Mesothelial cell of epicardium (in vitro differentiated cells): Measurements from ENCODE around the gene PHACTR2. TPM values are rescaled to one million over a fixed set of nuclear protein-coding genes. Genes with fewer than 3 reads are reported as not detected.

Experiments used
- DNase-seq, 2 experiments: peaks; one replicate each; pipeline ENCODE4 v3.0.0; 2021; ENCODE audit warnings: low spot score in 2 of 2; ENCODE audit not compliant: unreplicated experiment in 2 of 2
- H3K27ac Mint-ChIP-seq: 2 replicates; pipeline ENCODE4 v1.8.0; 2021; ENCODE audit warnings: mixed read lengths
- H3K27me3 Mint-ChIP-seq: 2 replicates; pipeline ENCODE4 v1.8.0; 2021; ENCODE audit warnings: low read depth, mixed read lengths
- H3K36me3 Mint-ChIP-seq: 2 replicates; pipeline ENCODE4 v1.8.0; 2021; ENCODE audit warnings: mixed read lengths
- H3K4me1 Mint-ChIP-seq: 2 replicates; pipeline ENCODE4 v1.8.0; 2021; ENCODE audit warnings: mixed read lengths
- H3K4me3 Mint-ChIP-seq: 2 replicates; pipeline ENCODE4 v1.8.0; 2021; ENCODE audit warnings: mild to moderate bottlenecking, moderate library complexity, mixed read lengths
- H3K9me3 Mint-ChIP-seq: 2 replicates; pipeline ENCODE4 v1.8.0; 2021; ENCODE audit warnings: mixed read lengths
- total RNA-seq: library from RNA; stranded (reverse); gene quantifications from 3 replicates; pipeline ENCODE4 v1.2.1, GENCODE V29; 2021
- TF ChIP-seq, protein P1 (sequence below): fragments of 200-600 bp; sonication (generic); IDR thresholded peaks from one replicate; pipeline ENCODE4 v1.5.0; 2021; ENCODE audit warnings: antibody characterized with exemption; ENCODE audit not compliant: unreplicated experiment

Gene PHACTR2
- total RNA-seq, 1 donor from 2014 or later, result 124 TPM

DNA sequence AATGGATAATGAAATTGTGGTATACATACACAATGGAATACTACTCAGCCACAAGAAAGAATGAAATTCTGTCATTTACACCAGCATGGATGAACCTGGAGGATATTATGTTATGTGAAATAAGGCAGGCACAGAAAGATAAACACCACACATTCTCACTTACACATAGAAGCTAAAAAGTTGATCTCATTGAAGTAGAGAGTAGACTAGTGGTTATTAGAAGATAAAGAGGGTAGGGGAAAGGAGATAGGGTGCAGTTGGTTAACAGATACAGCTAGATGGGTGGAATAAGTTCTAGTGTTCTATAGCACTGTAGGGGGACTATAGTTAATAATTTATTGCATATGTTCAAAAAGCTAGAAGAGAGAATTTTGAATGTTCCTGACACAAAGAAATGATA lies 139.9 kb downstream of the PHACTR2 start:
- Mint-ChIP-seq H3K27ac (no peak overlapping the region), H3K4me3 (no peak overlapping the region), H3K27me3 (no peaks in the 10 kb centered on the region), H3K4me1 (peaks cover 2% of the 10 kb centered on the region), H3K9me3 (no peaks in the 10 kb centered on the region), H3K36me3 (peaks cover 36% of the 10 kb centered on the region)
- no peak for DNase-seq
- TF ChIP-seq, protein P1, sequence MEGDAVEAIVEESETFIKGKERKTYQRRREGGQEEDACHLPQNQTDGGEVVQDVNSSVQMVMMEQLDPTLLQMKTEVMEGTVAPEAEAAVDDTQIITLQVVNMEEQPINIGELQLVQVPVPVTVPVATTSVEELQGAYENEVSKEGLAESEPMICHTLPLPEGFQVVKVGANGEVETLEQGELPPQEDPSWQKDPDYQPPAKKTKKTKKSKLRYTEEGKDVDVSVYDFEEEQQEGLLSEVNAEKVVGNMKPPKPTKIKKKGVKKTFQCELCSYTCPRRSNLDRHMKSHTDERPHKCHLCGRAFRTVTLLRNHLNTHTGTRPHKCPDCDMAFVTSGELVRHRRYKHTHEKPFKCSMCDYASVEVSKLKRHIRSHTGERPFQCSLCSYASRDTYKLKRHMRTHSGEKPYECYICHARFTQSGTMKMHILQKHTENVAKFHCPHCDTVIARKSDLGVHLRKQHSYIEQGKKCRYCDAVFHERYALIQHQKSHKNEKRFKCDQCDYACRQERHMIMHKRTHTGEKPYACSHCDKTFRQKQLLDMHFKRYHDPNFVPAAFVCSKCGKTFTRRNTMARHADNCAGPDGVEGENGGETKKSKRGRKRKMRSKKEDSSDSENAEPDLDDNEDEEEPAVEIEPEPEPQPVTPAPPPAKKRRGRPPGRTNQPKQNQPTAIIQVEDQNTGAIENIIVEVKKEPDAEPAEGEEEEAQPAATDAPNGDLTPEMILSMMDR, result no peak

DNA sequence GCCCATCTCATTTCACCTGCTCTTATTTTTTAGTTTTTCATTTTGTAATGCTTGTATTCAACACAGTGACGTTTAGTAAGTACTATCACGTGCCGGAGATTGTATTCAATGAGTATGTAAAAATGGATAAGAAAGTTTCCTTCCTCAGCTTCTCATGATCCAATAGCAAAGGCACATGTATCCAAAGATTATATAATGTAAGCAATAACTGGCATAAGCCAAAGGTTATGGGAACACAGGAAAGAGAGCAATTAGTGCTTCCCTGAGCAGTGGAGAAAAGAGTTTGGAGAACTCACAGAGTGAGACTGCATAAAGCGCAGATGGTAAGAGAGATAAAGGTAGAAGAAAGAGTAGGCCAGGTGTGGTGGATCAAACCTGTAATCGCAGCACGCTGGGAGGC lies 143.6 kb downstream of the PHACTR2 start:
- Mint-ChIP-seq H3K27me3 (no peaks in the 10 kb centered on the region), H3K4me3 (no peak overlapping the region), H3K36me3 (peaks cover 26% of the 10 kb centered on the region), H3K4me1 (peaks cover 6% of the 10 kb centered on the region), H3K27ac (no peak overlapping the region), H3K9me3 (no peaks in the 10 kb centered on the region)
- TF ChIP-seq, protein P1, result no peak
- DNase-seq, result no peak

DNA sequence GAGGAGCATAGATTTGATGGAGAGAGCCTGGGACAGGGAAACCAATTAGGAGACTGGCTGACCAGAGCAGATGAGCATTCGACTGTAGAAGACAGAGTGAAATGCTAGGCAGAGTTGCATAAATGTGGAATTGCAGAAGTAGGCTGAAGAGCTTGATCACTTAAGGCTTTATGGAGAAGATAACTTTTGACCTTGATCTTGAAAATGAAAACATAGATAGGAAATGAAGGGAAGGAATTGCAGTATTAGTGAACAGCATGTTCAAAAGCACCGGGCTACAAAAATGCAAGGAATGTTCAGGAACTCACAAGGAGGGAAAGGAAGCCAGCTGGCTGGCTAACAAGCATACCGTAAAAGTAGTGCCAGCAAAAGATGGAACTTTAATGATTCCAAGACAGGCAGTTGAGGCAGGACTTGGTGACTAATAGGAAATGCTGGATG lies 144.8 kb downstream of the PHACTR2 start:
- no peak overlapping the region for H3K4me3 Mint-ChIP-seq
- H3K9me3 Mint-ChIP-seq, result no peaks in the 10 kb centered on the region
- H3K4me1 Mint-ChIP-seq, result peaks cover 6% of the 10 kb centered on the region
- DNase-seq, result no peak
- TF ChIP-seq, protein P1, result no peak
- H3K27ac Mint-ChIP-seq, result no peak overlapping the region
- peaks cover 17% of the 10 kb centered on the region for H3K36me3 Mint-ChIP-seq
- no peaks in the 10 kb centered on the region for H3K27me3 Mint-ChIP-seq

DNA sequence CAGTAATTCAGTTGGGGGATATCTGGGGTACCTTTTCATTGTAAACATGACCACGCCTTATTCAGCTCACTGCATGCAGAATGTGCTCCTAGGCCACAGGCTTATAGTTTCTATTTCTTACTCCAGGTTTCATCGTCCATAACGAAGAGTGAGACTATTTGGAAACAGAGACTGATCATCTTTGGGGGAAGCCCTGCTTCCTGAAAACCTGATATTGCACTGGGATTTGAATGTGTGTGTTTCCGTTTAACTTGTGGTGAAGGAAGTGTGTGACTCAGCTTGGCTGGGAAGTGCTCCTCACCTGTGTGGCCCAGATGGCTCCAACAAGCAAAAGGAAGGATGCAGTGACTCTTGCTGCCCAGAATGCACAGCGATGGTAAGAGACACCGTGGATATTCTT lies 145.8 kb downstream of the PHACTR2 start:
- no peaks in the 10 kb centered on the region for H3K27me3 Mint-ChIP-seq
- H3K27ac Mint-ChIP-seq, result no peak overlapping the region
- peaks cover 6% of the 10 kb centered on the region for H3K4me1 Mint-ChIP-seq
- no peak overlapping the region for H3K4me3 Mint-ChIP-seq
- H3K36me3 Mint-ChIP-seq, result peaks cover 12% of the 10 kb centered on the region
- TF ChIP-seq, protein P1, result no peak
- H3K9me3 Mint-ChIP-seq, result no peaks in the 10 kb centered on the region
- no peak for DNase-seq

DNA sequence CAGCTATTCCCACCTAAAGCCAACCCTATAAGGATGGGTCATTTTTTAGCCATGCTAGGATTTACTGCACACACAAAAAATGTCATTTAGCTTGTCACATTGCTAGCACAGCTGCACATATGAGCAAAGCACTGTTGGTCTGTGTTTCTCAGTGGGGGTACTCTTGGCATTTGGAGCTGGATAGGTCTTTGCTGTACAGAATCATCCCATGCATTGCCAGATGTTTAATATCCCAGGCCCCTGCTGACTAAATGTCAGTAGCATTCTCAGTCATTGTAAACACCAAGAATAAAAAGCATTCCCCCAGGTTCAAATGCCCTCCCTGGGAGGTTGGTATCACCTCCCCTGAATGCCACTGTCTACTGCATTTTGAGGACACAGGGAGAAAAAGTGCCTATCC lies 150.8 kb downstream of the PHACTR2 start:
- H3K4me3 Mint-ChIP-seq, result no peak overlapping the region
- TF ChIP-seq, protein P1, result no peak
- DNase-seq, result no peak
- H3K4me1 Mint-ChIP-seq, result no peaks in the 10 kb centered on the region
- no peaks in the 10 kb centered on the region for H3K27me3 Mint-ChIP-seq
- H3K9me3 Mint-ChIP-seq, result no peaks in the 10 kb centered on the region
- H3K36me3 Mint-ChIP-seq, result peaks cover 3% of the 10 kb centered on the region
- H3K27ac Mint-ChIP-seq, result no peak overlapping the region

DNA sequence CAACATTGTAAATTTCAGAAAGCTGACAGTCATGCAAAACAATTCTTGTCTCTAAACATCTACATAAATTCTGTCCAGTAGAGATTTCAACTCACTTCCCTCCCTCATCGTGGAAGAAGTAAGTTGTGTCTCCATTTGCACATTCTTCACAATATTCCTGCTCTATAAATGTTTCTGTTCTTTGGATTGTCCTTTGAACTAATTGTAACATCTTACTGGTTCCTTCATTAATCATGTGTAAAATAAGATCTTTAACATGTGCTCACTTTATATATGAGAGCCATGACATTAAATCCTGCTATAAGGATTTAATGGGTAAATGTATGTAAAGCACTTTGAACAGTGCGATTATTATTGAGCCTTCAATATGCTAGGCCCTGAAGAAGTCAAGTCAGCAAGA lies 158.4 kb downstream of the PHACTR2 start:
- no peaks in the 10 kb centered on the region for H3K27me3 Mint-ChIP-seq
- no peaks in the 10 kb centered on the region for H3K36me3 Mint-ChIP-seq
- TF ChIP-seq, protein P1, result no peak
- no peak overlapping the region for H3K4me3 Mint-ChIP-seq
- peaks cover 12% of the 10 kb centered on the region for H3K4me1 Mint-ChIP-seq
- no peak overlapping the region for H3K27ac Mint-ChIP-seq
- H3K9me3 Mint-ChIP-seq, result no peaks in the 10 kb centered on the region
- DNase-seq, result no peak
